ENCODE measurements around the gene MAG.
"Not testable (repeated sequence)": the region's sequence is repeated elsewhere in the genome, so short reads cannot be mapped to it uniquely, and the experiment has no call there.

Gene MAG

DNA sequence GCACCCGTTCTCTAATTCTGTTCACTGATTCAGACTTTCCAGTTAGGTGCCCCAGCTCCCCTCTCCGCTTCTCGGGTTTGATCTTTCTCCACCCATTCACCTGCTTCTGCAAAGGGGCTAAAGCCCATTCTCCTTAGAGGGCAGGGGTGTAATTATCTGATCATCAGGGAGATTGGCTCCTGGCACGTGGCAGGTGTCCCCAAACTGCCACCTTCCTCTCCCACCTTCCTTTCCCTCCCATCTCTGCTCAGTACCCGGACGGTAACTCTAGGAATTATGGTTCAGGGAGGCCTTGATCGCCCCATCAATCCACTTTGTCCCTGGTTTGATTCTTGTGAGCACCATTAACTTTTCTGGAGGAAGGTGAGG, 56.0 kb downstream of the MAG start:
- DNase-seq: no peak

DNA sequence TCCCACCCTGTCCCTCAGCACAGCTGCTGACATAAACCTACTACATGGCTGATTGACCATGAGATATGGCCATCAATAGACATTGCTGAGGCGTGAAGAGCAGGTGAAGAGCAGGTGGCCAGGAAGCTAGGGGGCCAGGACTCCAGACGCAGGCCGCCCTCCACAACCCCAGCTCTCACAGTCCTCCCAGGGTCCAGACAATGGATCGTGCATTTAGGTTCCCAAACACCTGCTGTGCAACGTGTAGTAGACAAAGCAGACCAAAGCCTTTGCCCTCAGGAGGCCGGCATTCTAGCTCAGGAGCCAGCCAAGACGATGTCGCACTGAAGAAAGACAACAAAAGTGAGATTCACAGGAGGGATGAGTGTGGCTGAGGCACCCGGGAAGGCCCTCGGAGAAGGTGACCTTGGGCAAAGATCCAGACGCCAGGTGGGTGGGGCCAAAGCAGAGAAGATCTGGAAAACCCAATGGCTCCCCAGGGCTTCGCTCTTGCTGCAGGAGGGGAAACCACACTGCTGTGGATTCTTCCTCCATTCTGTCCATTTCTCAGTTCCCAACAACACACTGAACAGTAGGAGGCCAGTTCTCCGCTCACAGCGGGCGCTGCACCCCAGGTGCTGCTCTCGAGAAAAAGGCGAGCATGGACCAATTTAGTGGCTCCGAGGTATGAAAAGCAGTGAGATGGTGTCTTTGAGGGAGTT, 57.1 kb downstream of the MAG start:
- no peak for DNase-seq

DNA sequence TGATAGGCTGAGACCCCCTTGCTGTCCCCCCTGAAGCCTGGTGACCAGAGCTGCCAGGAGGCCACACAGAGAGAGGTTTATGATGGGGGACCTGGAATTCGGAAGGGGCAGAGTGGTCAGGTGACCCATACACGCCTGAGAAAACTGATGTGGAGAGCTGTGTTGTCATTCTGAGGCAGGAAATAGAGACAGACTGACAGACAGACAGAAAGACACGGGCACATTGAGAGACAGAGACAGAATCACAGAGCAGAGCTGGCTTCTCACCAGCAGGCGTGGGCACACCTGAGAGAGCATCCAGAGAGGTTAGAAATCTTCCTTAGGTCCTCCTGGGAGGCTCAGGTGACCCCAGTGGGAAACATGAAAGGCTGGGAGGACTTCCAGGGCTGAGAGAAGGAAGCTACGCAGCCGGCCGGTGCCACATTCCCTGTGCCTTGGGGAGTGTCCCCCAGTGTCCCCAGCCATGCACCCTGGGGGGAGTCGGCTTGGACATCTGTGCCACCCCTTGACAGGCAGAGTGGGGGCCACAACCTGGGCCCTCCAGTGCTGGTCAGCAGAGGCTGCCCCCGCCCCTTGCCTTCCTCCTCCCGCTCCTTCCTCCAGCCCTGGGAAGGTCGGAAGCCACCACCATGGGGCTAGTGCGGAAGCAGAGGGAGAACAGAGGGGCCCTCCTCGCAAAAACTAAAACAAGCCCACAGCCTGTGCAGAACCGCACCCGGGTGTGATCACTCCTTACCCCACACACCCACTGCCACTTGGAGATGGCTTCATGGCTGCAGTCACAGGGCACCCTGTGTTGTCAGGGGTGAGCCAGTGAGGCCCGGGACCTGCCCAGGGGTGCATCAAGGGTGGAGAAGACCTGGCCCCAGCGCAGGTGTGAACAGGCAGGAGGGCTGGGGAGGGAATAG, 57.9 kb downstream of the MAG start:
- no peak for DNase-seq

DNA sequence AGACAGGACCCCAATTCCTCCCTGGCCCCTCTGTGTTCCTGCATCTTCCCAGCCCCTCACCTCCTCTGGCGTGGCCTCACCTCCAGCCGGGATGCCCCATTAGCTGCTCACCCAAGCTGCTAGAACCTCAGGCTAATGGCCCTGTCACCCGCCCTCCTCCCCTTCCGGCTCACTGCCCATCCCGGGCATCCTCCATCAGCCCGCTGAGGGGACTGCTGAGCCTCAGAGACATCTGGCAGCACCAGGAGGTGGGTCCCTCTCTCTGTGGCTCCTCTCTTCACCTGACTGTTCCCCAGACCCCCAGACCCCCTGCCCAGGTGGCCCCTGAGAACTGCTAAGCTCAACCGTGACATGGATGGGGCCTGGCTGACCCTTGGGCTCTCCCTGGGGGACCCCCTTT, 58.6 kb downstream of the MAG start:
- no peak for DNase-seq

DNA sequence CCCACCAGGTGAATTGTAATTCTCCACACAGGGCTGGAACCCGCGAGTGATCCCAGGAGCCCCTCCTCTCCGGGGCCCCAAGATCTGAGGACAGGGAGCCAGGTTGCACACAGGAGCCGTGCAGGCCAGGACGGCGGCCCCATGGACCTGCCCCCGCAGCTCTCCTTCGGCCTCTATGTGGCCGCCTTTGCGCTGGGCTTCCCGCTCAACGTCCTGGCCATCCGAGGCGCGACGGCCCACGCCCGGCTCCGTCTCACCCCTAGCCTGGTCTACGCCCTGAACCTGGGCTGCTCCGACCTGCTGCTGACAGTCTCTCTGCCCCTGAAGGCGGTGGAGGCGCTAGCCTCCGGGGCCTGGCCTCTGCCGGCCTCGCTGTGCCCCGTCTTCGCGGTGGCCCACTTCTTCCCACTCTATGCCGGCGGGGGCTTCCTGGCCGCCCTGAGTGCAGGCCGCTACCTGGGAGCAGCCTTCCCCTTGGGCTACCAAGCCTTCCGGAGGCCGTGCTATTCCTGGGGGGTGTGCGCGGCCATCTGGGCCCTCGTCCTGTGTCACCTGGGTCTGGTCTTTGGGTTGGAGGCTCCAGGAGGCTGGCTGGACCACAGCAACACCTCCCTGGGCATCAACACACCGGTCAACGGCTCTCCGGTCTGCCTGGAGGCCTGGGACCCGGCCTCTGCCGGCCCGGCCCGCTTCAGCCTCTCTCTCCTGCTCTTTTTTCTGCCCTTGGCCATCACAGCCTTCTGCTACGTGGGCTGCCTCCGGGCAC, 59.6 kb downstream of the MAG start:
- no peak for DNase-seq

DNA sequence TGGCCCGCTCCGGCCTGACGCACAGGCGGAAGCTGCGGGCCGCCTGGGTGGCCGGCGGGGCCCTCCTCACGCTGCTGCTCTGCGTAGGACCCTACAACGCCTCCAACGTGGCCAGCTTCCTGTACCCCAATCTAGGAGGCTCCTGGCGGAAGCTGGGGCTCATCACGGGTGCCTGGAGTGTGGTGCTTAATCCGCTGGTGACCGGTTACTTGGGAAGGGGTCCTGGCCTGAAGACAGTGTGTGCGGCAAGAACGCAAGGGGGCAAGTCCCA, 60.2 kb downstream of the MAG start:
- no peak for DNase-seq

DNA sequence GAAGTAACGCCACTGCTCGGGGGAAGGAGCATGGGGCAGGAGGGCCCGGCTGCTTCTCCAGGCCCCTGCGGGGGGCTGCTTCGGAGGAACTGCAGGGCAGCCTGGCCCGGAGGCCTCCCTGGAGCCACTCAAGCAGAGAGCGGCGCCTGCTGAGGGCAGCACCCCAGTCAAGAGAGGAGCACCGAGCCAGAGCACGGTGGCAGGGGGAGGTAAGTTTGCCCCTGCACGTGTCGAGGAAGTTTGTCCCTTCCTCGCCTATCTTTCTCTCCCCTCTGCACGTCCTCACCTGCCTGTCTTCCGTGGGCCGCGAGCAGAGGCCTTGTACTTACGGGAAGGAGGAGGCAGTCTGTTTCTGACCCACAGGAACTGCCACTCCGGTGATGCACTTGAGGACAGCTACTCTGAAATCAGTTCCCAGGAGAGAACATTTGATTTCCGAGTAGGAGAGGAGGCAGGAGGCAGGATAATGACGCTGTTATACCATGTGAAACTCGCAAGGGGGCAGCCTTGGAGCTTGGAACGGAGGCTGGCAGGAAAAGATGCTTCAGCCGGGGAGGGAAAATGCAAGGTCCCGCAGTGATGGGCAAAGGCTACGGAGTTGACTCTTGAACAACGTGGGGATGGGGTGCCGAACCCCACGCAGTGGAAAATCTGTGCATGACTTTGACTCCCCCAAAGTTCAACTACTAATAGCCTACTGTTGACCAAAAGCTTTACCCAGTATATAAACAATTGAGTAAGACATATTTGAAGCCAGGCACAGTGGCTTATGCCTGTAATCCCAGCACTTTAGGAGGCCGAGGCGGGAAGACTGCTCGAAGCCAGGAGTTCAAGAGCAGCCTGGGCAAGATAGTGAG, 60.7 kb downstream of the MAG start:
- DNase-seq: peak; percentile 49

DNA sequence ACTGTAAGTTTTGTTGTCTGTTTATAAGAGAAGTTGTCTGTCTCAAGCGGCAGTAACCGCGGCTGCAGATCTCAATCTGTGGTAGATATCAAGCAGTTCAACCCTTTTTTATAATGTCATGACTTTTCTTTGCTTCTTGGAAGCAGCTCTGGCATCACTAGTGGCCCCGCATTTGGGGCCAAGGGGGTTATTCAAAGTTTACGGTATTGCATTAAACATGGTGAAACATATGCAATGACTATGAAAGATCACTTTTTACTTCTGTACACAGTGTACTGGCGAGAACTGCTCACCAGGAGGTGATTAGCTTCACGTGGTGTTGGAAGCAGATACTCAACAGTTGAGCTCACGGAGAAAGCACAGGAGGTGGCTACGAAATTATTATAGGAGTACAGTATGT, 61.7 kb downstream of the MAG start:
- no peak for DNase-seq

DNA sequence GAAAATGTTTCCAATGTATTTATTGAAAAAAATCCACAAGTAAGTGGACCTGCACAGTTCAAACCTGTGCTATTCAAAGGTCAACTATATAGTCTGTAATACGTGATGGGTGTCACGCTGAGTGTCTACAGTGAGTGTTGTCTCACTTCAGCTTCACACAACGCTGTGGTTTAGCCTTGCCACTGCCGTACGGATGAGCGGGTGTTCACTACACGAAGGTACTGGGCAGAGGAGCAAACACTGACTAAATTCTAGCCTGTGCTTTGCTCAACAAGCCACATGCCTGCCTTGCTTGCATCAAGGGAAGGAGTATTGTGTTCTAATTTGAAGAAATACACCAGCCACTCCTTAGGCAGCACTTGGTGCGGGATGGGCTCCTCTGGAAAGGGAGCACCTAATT, 62.9 kb downstream of the MAG start:
- no peak for DNase-seq

DNA sequence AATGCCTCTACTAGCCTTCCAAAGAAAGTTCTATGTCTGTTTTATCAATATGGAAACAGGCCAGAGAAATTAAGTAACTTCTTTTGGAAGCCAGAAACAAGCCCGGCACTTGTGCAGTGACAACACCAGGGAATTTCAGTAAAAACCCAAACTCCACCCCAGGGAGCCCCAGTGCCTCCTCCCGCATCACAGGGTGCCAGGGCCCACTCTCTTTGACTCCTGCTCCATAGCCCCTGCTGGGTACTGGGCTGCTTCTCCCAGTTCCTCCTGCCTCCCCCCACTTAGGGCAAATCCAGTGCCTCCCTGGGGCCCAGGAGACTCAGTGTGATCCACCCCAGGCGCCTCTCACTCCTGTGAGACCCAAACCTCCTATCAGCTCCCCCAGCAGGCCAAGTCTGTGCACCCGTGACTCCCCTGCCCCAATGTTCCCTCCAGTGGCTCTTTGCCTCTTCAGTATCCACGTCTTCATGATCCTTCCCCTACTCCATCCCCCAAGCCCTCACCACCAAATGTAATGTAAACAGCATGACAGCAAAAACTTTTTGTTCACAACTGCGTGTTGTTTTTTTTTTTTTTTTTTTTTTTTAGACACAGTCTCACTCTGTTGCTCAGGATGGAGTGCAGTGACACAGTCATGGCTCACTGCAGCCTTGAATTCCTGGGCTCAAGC, 64.0 kb downstream of the MAG start:
- DNase-seq: no peak

DNA sequence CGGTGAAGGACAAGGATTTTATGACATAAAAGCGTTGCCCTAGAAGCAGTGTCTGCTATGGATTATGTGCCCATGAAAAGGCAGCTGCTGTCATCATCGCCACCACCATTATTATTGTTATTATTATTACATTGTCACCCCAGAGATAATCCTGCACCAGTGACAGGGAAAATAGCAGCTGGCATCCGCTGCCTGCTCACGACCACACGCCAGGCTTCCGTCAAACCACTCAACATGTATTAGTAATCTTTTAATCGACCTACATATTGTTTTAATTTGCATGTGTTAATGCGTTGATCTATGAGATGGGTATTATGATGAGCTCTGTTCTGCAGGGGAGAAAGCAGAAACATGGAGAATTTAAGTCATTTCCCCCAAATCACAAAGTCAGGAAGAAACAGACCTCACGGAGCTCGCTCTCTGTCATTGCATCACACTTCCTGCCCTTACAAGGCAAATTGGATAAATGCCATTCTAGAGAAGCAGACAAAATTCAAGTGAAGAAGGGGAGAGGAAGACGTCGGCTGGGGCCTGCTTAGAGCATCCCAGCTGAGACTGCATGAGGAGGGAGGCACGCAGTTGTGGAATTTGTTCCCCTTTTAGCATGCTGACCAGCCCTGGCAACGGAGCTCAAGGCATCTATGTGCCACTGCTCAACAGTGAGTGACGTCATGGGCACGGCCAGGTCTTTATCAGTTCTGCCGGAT, 66.1 kb downstream of the MAG start, which contains the start of gene FFAR3:
Gene FFAR3, plus strand, starts transcription at position 594 of the 707 bp plus-strand sequence. CDS start 431 bp downstream, outside the sequence.
- DNase-seq: no peak

DNA sequence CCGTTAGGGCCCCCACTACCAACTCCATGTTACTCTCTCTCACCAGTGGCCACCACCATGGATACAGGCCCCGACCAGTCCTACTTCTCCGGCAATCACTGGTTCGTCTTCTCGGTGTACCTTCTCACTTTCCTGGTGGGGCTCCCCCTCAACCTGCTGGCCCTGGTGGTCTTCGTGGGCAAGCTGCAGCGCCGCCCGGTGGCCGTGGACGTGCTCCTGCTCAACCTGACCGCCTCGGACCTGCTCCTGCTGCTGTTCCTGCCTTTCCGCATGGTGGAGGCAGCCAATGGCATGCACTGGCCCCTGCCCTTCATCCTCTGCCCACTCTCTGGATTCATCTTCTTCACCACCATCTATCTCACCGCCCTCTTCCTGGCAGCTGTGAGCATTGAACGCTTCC, 66.9 kb downstream of the MAG start:
- not testable (repeated sequence) for DNase-seq

DNA sequence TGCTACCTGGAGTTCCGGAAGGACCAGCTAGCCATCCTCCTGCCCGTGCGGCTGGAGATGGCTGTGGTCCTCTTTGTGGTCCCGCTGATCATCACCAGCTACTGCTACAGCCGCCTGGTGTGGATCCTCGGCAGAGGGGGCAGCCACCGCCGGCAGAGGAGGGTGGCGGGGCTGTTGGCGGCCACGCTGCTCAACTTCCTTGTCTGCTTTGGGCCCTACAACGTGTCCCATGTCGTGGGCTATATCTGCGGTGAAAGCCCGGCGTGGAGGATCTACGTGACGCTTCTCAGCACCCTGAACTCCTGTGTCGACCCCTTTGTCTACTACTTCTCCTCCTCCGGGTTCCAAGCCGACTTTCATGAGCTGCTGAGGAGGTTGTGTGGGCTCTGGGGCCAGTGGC, 67.4 kb downstream of the MAG start:
- not testable (repeated sequence) for DNase-seq

DNA sequence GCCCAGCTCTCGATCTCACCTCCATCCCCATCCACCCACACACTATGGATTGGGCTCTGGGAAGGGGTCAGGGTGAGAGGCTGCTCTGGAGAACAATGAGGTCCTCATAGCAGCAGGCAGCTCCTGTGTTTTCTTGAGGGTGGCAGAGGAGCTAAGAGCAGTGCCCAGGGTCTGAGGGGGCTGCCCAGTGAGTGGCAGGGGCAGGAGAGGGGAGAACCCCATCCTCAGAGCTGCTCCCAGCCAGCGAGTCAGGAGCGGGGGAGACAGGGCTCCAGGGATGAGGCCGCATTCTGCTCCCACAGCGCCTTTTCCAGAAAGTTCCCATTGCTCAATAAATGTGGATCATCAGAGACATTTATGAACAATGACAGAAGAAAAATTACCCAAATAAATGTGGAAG, 68.1 kb downstream of the MAG start:
- DNase-seq: not testable (repeated sequence)

DNA sequence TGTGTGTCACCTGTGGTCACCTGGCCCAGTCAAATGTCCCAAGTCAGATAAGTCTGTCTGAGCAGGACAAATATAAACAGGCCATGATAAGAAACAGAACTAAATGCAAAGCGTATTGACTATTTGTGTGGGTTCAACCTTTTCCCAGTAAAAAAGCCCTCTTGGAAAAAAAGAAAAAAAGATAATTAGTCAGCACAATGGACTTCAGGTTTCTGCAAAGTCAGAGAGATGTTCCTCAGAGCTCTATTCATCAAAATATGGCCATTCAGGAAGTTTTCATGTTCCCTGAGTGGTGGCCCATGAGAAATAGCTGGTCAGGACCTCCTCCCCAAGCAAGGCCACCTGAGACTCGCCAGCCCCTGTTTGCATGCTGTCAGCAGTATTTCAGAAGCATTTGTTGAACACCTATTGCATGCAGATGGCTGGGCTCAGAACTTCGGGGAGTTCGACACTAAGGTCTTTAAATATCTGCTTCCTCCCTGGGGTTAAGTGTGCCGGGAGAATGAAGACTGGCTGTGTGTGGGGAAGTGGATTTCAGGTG, 69.0 kb downstream of the MAG start:
- no peak for DNase-seq

DNA sequence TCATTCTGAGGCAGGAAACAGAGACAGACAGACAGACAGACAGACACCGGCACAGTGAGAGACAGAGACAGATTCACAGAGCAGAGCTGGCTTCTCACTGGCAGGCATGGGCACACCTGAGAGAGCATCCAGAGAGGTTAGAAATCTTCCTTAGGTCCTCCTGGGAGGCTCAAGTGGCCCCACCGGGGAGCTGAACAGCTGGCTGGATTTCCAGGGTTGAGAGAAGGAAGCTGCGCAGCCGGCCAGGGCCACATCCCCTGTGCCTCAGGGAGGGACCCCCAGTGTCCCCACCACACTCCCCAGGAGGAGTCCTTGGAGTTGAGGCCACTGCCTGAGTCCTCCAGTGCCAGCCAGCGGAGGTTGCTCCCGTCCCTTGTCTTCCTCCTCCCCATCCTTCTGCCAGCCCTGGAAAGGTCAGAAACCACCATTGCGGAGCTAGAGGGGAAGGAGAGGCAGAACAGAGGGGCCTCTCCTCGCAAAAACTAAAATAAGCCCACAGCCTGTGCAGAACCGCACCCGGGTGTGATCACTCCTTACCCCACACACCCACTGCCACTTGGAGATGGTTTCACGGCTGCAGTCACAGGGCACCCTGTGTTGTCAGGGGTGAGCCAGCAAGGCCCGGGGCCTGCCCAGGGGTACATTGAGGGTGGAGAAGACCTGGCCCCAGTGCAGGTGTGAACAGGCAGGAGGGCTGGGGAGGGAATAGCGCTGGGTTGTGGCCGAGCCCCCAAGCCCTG, 70.5 kb downstream of the MAG start:
- no peak for DNase-seq

DNA sequence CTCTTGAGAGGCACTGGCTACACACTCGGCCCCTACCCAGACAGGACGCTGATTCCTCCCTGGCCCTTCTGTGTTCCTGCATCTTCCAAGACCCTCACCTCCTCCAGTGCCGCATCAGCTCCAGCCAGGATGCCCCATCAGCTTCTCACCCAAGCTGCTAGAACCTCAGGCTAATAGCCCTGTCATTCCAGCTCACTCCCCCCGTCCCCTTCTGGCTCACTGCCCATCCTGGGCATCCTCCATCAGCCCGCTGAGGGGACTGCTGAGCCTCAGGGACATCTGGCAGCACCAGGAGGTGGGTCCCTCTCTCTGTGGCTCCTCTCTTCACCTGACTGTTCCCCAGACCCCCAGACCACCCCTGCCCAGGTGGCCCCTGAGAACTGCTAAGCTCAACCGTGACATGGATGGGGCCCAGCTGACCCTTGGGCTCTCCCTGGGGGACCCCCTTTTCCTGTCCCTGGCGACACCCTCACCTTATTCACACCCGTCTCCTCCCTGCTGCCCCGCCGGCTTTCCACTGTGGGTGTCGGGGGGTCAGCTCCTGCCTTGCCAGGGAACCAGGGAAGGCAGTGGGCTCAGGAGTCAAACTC, 71.1 kb downstream of the MAG start:
- no peak for DNase-seq
